HCEC 1CT (cell line): ENCODE measurements around the gene PTPRZ1.

Experiments used
- DNase-seq: peaks from one replicate; pipeline ENCODE4 v3.0.0-alpha.2; 2017

Gene PTPRZ1

GRCh38 chr7:121960678-121961077 lies 87.7 kb downstream of the PTPRZ1 start:
- DNase-seq = peak; percentile 48

- DNase-seq = peak; percentile 96
These were observed 88.3 kb downstream of the PTPRZ1 start for GRCh38 chr7:121961089-121961867.

- DNase-seq = peak; percentile 3
These were observed 93.4 kb downstream of the PTPRZ1 start for GRCh38 chr7:121966276-121966934.

- no peak for DNase-seq
These were observed 94.0 kb downstream of the PTPRZ1 start for GRCh38 chr7:121966935-121967332.

- no peak for DNase-seq
These were observed 112.6 kb downstream of the PTPRZ1 start for GRCh38 chr7:121985476-121986030.

GRCh38 chr7:121992068-121992467 lies 119.1 kb downstream of the PTPRZ1 start:
- DNase-seq = no peak

- DNase-seq = peak; percentile 70
These were observed 121.9 kb downstream of the PTPRZ1 start for GRCh38 chr7:121994625-121995410.

GRCh38 chr7:122006687-122007086 lies 133.7 kb downstream of the PTPRZ1 start:
- no peak for DNase-seq

- no peak for DNase-seq
These were observed 137.2 kb downstream of the PTPRZ1 start for GRCh38 chr7:122010116-122010515.

- no peak for DNase-seq
These were observed 140.1 kb downstream of the PTPRZ1 start for GRCh38 chr7:122013065-122013464.

GRCh38 chr7:122013630-122014029 lies 140.7 kb downstream of the PTPRZ1 start:
- DNase-seq = no peak

GRCh38 chr7:122014697-122015096 lies 141.7 kb downstream of the PTPRZ1 start:
- no peak for DNase-seq

- DNase-seq = no peak
These were observed 145.1 kb downstream of the PTPRZ1 start for GRCh38 chr7:122018032-122018431.

GRCh38 chr7:122027058-122027457 lies 154.1 kb downstream of the PTPRZ1 start:
- DNase-seq = no peak

- no peak for DNase-seq
These were observed 160.7 kb downstream of the PTPRZ1 start for GRCh38 chr7:122033641-122034040.

GRCh38 chr7:122035876-122036275 lies 162.9 kb downstream of the PTPRZ1 start:
- DNase-seq = no peak

GRCh38 chr7:122038134-122038533 lies 165.2 kb downstream of the PTPRZ1 start:
- no peak for DNase-seq

GRCh38 chr7:122038904-122039303 lies 165.9 kb downstream of the PTPRZ1 start:
- peak; percentile 11 for DNase-seq

GRCh38 chr7:122040147-122040546 lies 167.2 kb downstream of the PTPRZ1 start:
- no peak for DNase-seq

- DNase-seq = no peak
These were observed 173.4 kb downstream of the PTPRZ1 start for GRCh38 chr7:122046402-122046801.

GRCh38 chr7:122054393-122054792 lies 181.4 kb downstream of the PTPRZ1 start:
- DNase-seq = no peak

GRCh38 chr7:122055073-122055472 lies 182.1 kb downstream of the PTPRZ1 start:
- DNase-seq = peak; percentile 2

GRCh38 chr7:122056977-122057376 lies 184.0 kb downstream of the PTPRZ1 start:
- DNase-seq = no peak
